Chondrocyte (in vitro differentiated cells): ENCODE data around the gene MYRIP. TPM values are rescaled to one million over a fixed set of nuclear protein-coding genes. Genes with fewer than 3 reads are reported as not detected.

ENCODE experiments used
- DNase-seq: peaks from one replicate; pipeline ENCODE4 v3.0.0; 2021; ENCODE audit warnings: mixed read lengths, low spot score
- H3K27ac Mint-ChIP-seq: one replicate; pipeline ENCODE4 v1.8.0; 2021; ENCODE audit warnings: mild to moderate bottlenecking, moderate library complexity, mixed read lengths; ENCODE audit not compliant: unreplicated experiment
- H3K27me3 Mint-ChIP-seq: 2 replicates; pipeline ENCODE4 v1.8.0; 2021; ENCODE audit warnings: low read depth, mixed read lengths
- H3K36me3 Mint-ChIP-seq: 2 replicates; pipeline ENCODE4 v1.8.0; 2021; ENCODE audit warnings: low read depth, mixed read lengths
- H3K4me1 Mint-ChIP-seq: 2 replicates; pipeline ENCODE4 v1.8.0; 2021; ENCODE audit warnings: low read depth, mild to moderate bottlenecking, mixed read lengths
- H3K4me3 Mint-ChIP-seq: one replicate; pipeline ENCODE4 v1.8.0; 2021; ENCODE audit warnings: mild to moderate bottlenecking, moderate library complexity, mixed read lengths; ENCODE audit not compliant: unreplicated experiment
- H3K9me3 Mint-ChIP-seq: 2 replicates; pipeline ENCODE4 v1.8.0; 2021; ENCODE audit warnings: low read depth, mixed read lengths
- CTCF ChIP-seq: fragments of 200-600 bp; sonication (generic); IDR thresholded peaks from 2 replicates; pipeline ENCODE4 v1.5.0; 2021; ENCODE audit warnings: antibody characterized with exemption, mild to moderate bottlenecking, moderate library complexity
- total RNA-seq: library from RNA; stranded (reverse); gene quantifications from 3 replicates; pipeline ENCODE4 v1.2.1, GENCODE V29; 2021

Gene MYRIP
- total RNA-seq, 1 donor from 2014 or later: 0.12 TPM

- Mint-ChIP-seq H3K4me3 (no peak overlapping the region), H3K9me3 (no peaks in the 10 kb centered on the region), H3K27me3 (peaks cover 3% of the 10 kb centered on the region), H3K4me1 (peaks cover 31% of the 10 kb centered on the region), H3K36me3 (no peaks in the 10 kb centered on the region), H3K27ac (no peak overlapping the region)
- TF ChIP-seq CTCF: no peak
- DNase-seq: no peak
Observed at GRCh38 chr3:40120806-40121205, 311.4 kb downstream of the MYRIP start.

GRCh38 chr3:40124918-40125317, 315.5 kb downstream of the MYRIP start:
- no peaks in the 10 kb centered on the region for H3K36me3 Mint-ChIP-seq
- H3K9me3 Mint-ChIP-seq: no peaks in the 10 kb centered on the region
- no peak for TF ChIP-seq CTCF
- no peak for DNase-seq
- H3K4me3 Mint-ChIP-seq: no peak overlapping the region
- H3K27ac Mint-ChIP-seq: no peak overlapping the region
- H3K27me3 Mint-ChIP-seq: peaks cover 3% of the 10 kb centered on the region
- H3K4me1 Mint-ChIP-seq: peaks cover 16% of the 10 kb centered on the region

- TF ChIP-seq CTCF: no peak
- H3K4me3 Mint-ChIP-seq: no peak overlapping the region
- H3K27me3 Mint-ChIP-seq: peaks cover 3% of the 10 kb centered on the region
- H3K36me3 Mint-ChIP-seq: no peaks in the 10 kb centered on the region
- DNase-seq: no peak
- H3K4me1 Mint-ChIP-seq: peaks cover 4% of the 10 kb centered on the region
- H3K27ac Mint-ChIP-seq: no peak overlapping the region
- H3K9me3 Mint-ChIP-seq: peaks cover 8% of the 10 kb centered on the region
Observed at GRCh38 chr3:40128166-40128565, 318.8 kb downstream of the MYRIP start.

- H3K27me3 Mint-ChIP-seq: peaks cover 3% of the 10 kb centered on the region
- H3K36me3 Mint-ChIP-seq: no peaks in the 10 kb centered on the region
- H3K27ac Mint-ChIP-seq: no peak overlapping the region
- H3K4me1 Mint-ChIP-seq: peaks cover 4% of the 10 kb centered on the region
- TF ChIP-seq CTCF: no peak
- peaks cover 15% of the 10 kb centered on the region for H3K9me3 Mint-ChIP-seq
- DNase-seq: no peak
- H3K4me3 Mint-ChIP-seq: no peak overlapping the region
Observed at GRCh38 chr3:40129510-40129909, 320.1 kb downstream of the MYRIP start.

GRCh38 chr3:40129981-40130380, 320.6 kb downstream of the MYRIP start:
- Mint-ChIP-seq H3K4me3 (no peak overlapping the region), H3K27ac (no peak overlapping the region), H3K27me3 (peaks cover under 1% of the 10 kb centered on the region), H3K36me3 (no peaks in the 10 kb centered on the region), H3K4me1 (peaks cover 4% of the 10 kb centered on the region), H3K9me3 (peaks cover 19% of the 10 kb centered on the region)
- TF ChIP-seq CTCF: no peak
- no peak for DNase-seq
